ENCODE measurements around the gene FMN2.

The FMN2 gene

DNA sequence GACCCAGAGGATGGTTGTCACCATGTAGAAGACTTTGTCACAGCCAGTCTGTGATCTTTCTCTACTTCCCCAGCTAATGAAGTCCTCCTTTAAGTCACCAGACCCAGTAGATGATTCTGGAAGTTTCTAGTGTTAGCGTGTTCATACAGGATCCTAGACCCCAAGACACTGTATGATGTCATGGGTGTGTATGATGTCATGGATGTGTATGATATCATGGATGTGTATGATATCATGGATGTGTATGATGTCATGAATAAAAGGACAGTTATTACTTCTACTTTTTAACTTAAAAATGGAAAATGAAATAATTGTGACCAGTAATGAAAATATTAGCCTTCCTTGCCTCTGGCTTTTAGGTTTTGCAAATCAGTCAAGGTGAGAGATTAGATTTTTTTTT lies 260.0 kb downstream of the FMN2 start:
- DNase-seq = no peak
- no peaks in the 10 kb centered on the region for H3K27me3 ChIP-seq
- no peaks in the 10 kb centered on the region for H3K4me1 ChIP-seq
- H3K36me3 ChIP-seq = no peaks in the 10 kb centered on the region
- TF ChIP-seq, protein P1, sequence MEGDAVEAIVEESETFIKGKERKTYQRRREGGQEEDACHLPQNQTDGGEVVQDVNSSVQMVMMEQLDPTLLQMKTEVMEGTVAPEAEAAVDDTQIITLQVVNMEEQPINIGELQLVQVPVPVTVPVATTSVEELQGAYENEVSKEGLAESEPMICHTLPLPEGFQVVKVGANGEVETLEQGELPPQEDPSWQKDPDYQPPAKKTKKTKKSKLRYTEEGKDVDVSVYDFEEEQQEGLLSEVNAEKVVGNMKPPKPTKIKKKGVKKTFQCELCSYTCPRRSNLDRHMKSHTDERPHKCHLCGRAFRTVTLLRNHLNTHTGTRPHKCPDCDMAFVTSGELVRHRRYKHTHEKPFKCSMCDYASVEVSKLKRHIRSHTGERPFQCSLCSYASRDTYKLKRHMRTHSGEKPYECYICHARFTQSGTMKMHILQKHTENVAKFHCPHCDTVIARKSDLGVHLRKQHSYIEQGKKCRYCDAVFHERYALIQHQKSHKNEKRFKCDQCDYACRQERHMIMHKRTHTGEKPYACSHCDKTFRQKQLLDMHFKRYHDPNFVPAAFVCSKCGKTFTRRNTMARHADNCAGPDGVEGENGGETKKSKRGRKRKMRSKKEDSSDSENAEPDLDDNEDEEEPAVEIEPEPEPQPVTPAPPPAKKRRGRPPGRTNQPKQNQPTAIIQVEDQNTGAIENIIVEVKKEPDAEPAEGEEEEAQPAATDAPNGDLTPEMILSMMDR (IDR thresholded peaks at IDR 0.05) = no peak
- H3K4me3 ChIP-seq = no peak overlapping the region
- no peaks in the 10 kb centered on the region for H3K9me3 ChIP-seq
- no peak overlapping the region for H3K27ac ChIP-seq
- intact Hi-C loops (cut with DNase I; ENCODE audit: low total_unique reads) = no loop called here

DNA sequence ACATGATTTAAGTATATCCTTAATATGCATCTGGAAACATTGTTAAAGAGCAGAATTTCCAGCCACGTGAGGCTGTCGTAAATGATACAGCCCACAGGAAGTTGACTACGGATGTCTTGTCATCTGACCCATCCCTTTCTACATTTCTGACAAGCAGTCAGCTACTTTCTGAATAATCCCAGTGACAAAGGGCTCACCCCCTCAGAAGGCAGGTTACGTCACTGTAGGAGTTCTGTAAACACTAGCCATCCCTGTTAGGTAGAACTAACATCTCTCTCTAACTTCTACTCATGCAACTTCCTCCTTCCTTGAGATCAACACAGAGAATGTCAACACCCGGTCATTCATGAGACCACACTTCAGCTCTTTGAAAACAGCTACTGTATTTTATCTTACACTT lies 261.1 kb downstream of the FMN2 start:
- DNase-seq = no peak
- TF ChIP-seq, protein P1 (IDR thresholded peaks at IDR 0.05) = no peak

DNA sequence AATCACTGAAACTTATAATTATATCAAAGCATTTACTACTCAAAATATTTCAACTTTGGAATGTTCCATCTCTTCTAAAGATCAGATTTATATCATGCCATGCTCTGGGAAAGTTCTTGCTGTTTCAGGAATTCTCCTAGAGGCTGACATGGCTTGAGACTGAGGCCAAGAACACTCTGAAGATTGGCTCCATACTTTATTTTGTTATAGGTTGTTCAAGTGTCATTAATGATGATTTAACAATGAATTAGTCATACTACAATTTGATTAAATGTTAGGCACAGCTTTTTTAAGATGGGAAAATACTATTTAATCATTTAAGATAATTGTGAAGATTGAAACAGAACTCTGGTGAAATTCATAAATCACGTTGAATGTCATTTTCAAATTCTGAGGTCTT lies 264.9 kb downstream of the FMN2 start:
- Histone ChIP-seq H3K4me1 (no peaks in the 10 kb centered on the region), H3K27me3 (no peaks in the 10 kb centered on the region), H3K27ac (no peak overlapping the region), H3K4me3 (no peak overlapping the region), H3K36me3 (no peaks in the 10 kb centered on the region), H3K9me3 (no peaks in the 10 kb centered on the region)
- TF ChIP-seq, protein P1 (IDR thresholded peaks at IDR 0.05) = no peak
- DNase-seq = no peak
- intact Hi-C loops (cut with DNase I; ENCODE audit: low total_unique reads) = no loop called here

More for the DNA sequence above, 261.1 kb downstream of the FMN2 start:
- no peak overlapping the region for H3K27ac ChIP-seq
- intact Hi-C loops (cut with DNase I; ENCODE audit: low total_unique reads) = no loop called here
- H3K27me3 ChIP-seq = no peaks in the 10 kb centered on the region
- no peaks in the 10 kb centered on the region for H3K4me1 ChIP-seq
- H3K4me3 ChIP-seq = no peak overlapping the region
- H3K9me3 ChIP-seq = no peaks in the 10 kb centered on the region
- H3K36me3 ChIP-seq = no peaks in the 10 kb centered on the region

DNA sequence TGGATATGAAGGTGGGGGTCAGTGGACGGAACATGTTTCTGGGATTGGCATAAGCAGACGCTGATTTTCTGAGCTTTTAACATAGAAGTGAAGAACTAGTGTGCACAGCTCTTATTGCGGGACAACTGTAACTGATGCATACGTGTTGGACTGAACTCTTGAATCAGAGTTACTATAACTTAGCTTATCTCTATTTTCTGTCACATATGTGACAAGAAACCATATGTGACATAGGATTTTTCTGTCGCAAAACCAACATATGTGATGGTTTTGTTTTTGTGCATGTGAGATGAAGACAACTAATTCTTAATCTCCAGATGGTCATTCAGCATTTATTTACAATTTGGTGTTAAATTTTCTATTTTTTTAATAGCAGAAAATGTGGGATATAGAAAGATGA lies 270.4 kb downstream of the FMN2 start:
- intact Hi-C loops (cut with DNase I; ENCODE audit: low total_unique reads) = no loop called here
- H3K4me3 ChIP-seq = no peak overlapping the region
- TF ChIP-seq, protein P1 (IDR thresholded peaks at IDR 0.05) = no peak
- no peak for DNase-seq
- no peaks in the 10 kb centered on the region for H3K36me3 ChIP-seq
- H3K9me3 ChIP-seq = no peaks in the 10 kb centered on the region
- H3K27me3 ChIP-seq = no peaks in the 10 kb centered on the region
- no peak overlapping the region for H3K27ac ChIP-seq
- no peaks in the 10 kb centered on the region for H3K4me1 ChIP-seq

DNA sequence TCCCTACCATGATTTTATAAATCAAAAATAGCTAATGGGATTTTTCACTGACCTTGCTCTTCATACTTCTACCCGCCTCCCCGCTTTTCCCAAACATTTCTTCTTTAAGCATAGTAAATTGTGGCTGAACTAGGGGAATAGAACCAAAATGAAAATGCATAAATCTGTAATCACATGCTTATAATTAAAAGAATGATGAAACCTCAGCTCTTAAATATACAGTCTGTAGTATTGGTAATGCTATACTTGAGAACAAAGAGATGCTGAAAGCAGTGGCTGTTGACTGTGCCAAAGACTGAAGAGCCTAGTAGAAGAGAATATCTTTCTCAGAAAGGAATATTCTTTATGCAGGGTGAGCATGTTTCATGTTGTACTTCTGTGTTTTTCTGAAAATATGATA lies 271.1 kb downstream of the FMN2 start:
- no peaks in the 10 kb centered on the region for H3K36me3 ChIP-seq
- intact Hi-C loops (cut with DNase I; ENCODE audit: low total_unique reads) = no loop called here
- H3K27me3 ChIP-seq = no peaks in the 10 kb centered on the region
- no peaks in the 10 kb centered on the region for H3K9me3 ChIP-seq
- H3K27ac ChIP-seq = no peak overlapping the region
- no peaks in the 10 kb centered on the region for H3K4me1 ChIP-seq
- no peak for DNase-seq
- TF ChIP-seq, protein P1 (IDR thresholded peaks at IDR 0.05) = no peak
- no peak overlapping the region for H3K4me3 ChIP-seq

DNA sequence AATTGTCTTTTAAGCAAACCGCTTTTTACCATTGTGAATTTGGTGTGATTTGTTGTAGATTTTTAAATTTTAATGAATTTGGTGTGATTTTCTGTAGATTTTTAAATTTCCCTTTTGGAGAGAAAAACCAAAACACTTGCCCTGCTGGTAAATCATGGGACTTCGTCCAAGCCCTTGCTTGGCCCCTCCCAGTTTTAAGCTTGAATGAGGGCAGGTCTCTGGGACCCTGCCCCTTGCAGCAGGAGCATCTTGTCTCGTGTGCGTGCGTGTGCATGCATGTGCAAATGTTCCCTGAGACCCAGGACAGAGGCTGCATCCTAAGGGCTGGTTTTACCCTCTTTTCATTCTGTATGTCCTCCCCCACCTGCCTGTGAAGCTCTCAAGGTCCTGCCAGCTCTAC lies 271.6 kb downstream of the FMN2 start:
- TF ChIP-seq, protein P1 (IDR thresholded peaks at IDR 0.05) = no peak
- intact Hi-C loops (cut with DNase I; ENCODE audit: low total_unique reads) = no loop called here

More for the DNA sequence above, 271.6 kb downstream of the FMN2 start:
- Histone ChIP-seq H3K27me3 (no peaks in the 10 kb centered on the region), H3K4me1 (no peaks in the 10 kb centered on the region), H3K9me3 (no peaks in the 10 kb centered on the region), H3K4me3 (no peak overlapping the region), H3K27ac (no peak overlapping the region), H3K36me3 (no peaks in the 10 kb centered on the region)
- no peak for DNase-seq

Data from tibial artery (tissue), 4 donors.